ENCODE measurements around the gene SMCR8.

Gene SMCR8

GRCh38 chr17:18314731-18315561 lies at the start of gene SMCR8, which contains the start of gene TOP3A:
Gene SMCR8, plus strand, starts transcription at chr17:18315293. Its CDS starts 497 bp downstream, at chr17:18315790.
Gene TOP3A, minus strand, starts transcription at chr17:18314994. Its CDS starts 216 bp downstream, at chr17:18314778.
- TF ChIP-seq CTCF (IDR thresholded peaks at IDR 0.05), result no peak

- TF ChIP-seq CTCF (IDR thresholded peaks at IDR 0.05), result no peak
Measured at GRCh38 chr17:18267366-18267765, 47.7 kb upstream of the SMCR8 start.

- no peak for TF ChIP-seq CTCF (IDR thresholded peaks at IDR 0.05)
Measured at GRCh38 chr17:18267927-18268711, 47.0 kb upstream of the SMCR8 start.

- TF ChIP-seq CTCF (IDR thresholded peaks at IDR 0.05), result no peak
Measured at GRCh38 chr17:18270046-18270931, 44.8 kb upstream of the SMCR8 start.

- no peak for TF ChIP-seq CTCF (IDR thresholded peaks at IDR 0.05)
Measured at GRCh38 chr17:18277076-18277475, 38.0 kb upstream of the SMCR8 start.

GRCh38 chr17:18278867-18279266 lies 36.2 kb upstream of the SMCR8 start:
- no peak for TF ChIP-seq CTCF (IDR thresholded peaks at IDR 0.05)

GRCh38 chr17:18280249-18280648 lies 34.8 kb upstream of the SMCR8 start:
- TF ChIP-seq CTCF (IDR thresholded peaks at IDR 0.05), result no peak

All from LNCAP (cell line).